ENCODE measurements around the gene IKBKG. TPM values are rescaled to one million over a fixed set of nuclear protein-coding genes. Genes with fewer than 3 reads are reported as not detected.
A peak's percentile ranks its signal among the peaks of the same experiment; 100 is the strongest.

Gene IKBKG
- total and polyA plus RNA-seq, 2 of the 4 experiments (the other 2 are of a cell fraction): 16.5 to 38.2 TPM

- no peak overlapping the region for H4K5ac ChIP-seq (ENCODE audit: low read depth, low read length)
- H3K23ac ChIP-seq (ENCODE audit: low read depth, low read length): no peak overlapping the region
- H3K27ac ChIP-seq (ENCODE audit: insufficient read depth, low read length): no peak overlapping the region
- no peak overlapping the region for H4K91ac ChIP-seq (ENCODE audit: insufficient read depth, low read depth, low read length)
- ATAC-seq (ENCODE audit: low read depth): peak; percentile 89
- intact Hi-C loops (cut with micrococcal nuclease) (no loop called here), in situ Hi-C loops (cut with MboI; ENCODE audit: low sequenced_read_pairs) (no loop called here), dilution Hi-C loops (cut with HindIII; ENCODE audit: low sequenced_read_pairs, unreplicated experiment) (no loop called here)
- no peak overlapping the region for H3K18ac ChIP-seq (ENCODE audit: low read depth, low read length)
- peaks cover 10% of the 10 kb centered on the region; the same call in 1 of the 2 replicates for H3K36me3 ChIP-seq (ENCODE audit: control insufficient read depth, insufficient read depth, low read length)
- peak overlapping the region; percentile 67 for H3K4ac ChIP-seq (ENCODE audit: low read depth, low read length)
- no peak overlapping the region for H3K56ac ChIP-seq (ENCODE audit: extremely low read depth, insufficient read depth, low read length)
- H2BK120ac ChIP-seq (ENCODE audit: low read depth, low read length): peak overlapping the region; percentile 35; the same call in 1 of the 2 replicates
- no peaks in the 10 kb centered on the region for H4K20me1 ChIP-seq (ENCODE audit: insufficient read depth, low read length)
- WGBS, 2 experiments (ENCODE audit: extremely low coverage in 2 of 2, insufficient read length in 1 of 2): 60% methylated on average over 6 of the region's 12 CpGs; no CpG with 5 or more reads in 1 of the 2 experiments
- H3K27me3 ChIP-seq (ENCODE audit: control insufficient read depth, insufficient read depth, low read length): no peaks in the 10 kb centered on the region
- ChIA-PET POLR2A (ENCODE audit: unreplicated experiment) (no interaction called here), CTCF (no interaction called here)
- no TSS peak for BruUV-seq (replicated peaks)
- H3K4me2 ChIP-seq (ENCODE audit: low read depth, low read length): no peak overlapping the region
- H2BK15ac ChIP-seq (ENCODE audit: low read depth, low read length): no peak overlapping the region
- peaks cover 2% of the 10 kb centered on the region; the same call in 1 of the 2 replicates for H3K4me1 ChIP-seq (ENCODE audit: control insufficient read depth, insufficient read depth, low read length)
- H3K79me1 ChIP-seq (ENCODE audit: low read depth in 1 of 2, low read length in 2 of 2): no peaks in the 10 kb centered on the region; a peak in 1 of 4 replicates
- peak overlapping the region; percentile 63 for H2AFZ ChIP-seq (replicated peaks; ENCODE audit: low read length, poor library complexity)
- H2AK5ac ChIP-seq (ENCODE audit: low read depth, low read length): peak overlapping the region; percentile 69; the same call in 1 of the 2 replicates
- peaks cover 5% of the 10 kb centered on the region; the same call in 1 of the 2 replicates for H3K9me3 ChIP-seq (ENCODE audit: control insufficient read depth, insufficient read depth, low read length)
- TF ChIP-seq CEBPB (IDR thresholded peaks at IDR 0.05; ENCODE audit: low read depth, low read length) (peak; percentile 59; the same call in 1 of the 2 replicates), SMC3 (IDR thresholded peaks at IDR 0.05; ENCODE audit: low read depth, low read length) (no peak)
- H2BK5ac ChIP-seq (ENCODE audit: low read depth, low read length, poor library complexity, severe bottlenecking): peak overlapping the region; percentile 58
- peak overlapping the region; percentile 5 for H2AK9ac ChIP-seq (replicated peaks; ENCODE audit: low read depth, low read length, poor library complexity)
- peaks cover 4% of the 10 kb centered on the region; the same call in 1 of the 2 replicates for H3K9me1 ChIP-seq (ENCODE audit: insufficient read depth, low read length)
- H2BK20ac ChIP-seq (ENCODE audit: low read depth, low read length): no peak overlapping the region; the same call in 1 of the 2 replicates
- H3K4me3 ChIP-seq (ENCODE audit: insufficient read depth, low read depth, low read length): no peak overlapping the region
- H4K8ac ChIP-seq (ENCODE audit: low read depth in 2 of 2, low read length in 2 of 2): peak overlapping the region in 1 of 2 experiments; percentile 22; a peak in 1 of 4 replicates
- no peak overlapping the region for H3K14ac ChIP-seq (replicated peaks; ENCODE audit: low read depth, low read length)
- DNase-seq: peak; percentile 62
- no peak overlapping the region; the same call in 1 of the 2 replicates for H3K9ac ChIP-seq (ENCODE audit: low read depth, low read length)
Observed at GRCh38 chrX:154505734-154506133, 41.7 kb upstream of the IKBKG start.
